ENCODE data around the gene ARHGAP28.

Gene ARHGAP28

GRCh38 chr18:6711467-6711866 lies 18.0 kb upstream of the ARHGAP28 start:
- Histone ChIP-seq H3F3A (ENCODE audit: control insufficient read depth, insufficient read depth) (no peaks in the 10 kb centered on the region), H3K27ac (ENCODE audit: low read depth, low read length) (no peak overlapping the region), H3K79me2 (ENCODE audit: control insufficient read depth, low read length) (no peaks in the 10 kb centered on the region), H3K27me3 (ENCODE audit: control insufficient read depth, low read length) (no peaks in the 10 kb centered on the region), H3K4me2 (ENCODE audit: low read length) (no peak overlapping the region), H3K9me2 (replicated peaks; ENCODE audit: control insufficient read depth, low read length) (no peaks in the 10 kb centered on the region), H3K36me3 (ENCODE audit: control insufficient read depth, low read length) (no peaks in the 10 kb centered on the region), H3K4me1 (ENCODE audit: control insufficient read depth, low read length) (no peaks in the 10 kb centered on the region), H3K9me3 (ENCODE audit: control insufficient read depth, insufficient read depth, low read length) (no peaks in the 10 kb centered on the region), H4K20me1 (ENCODE audit: control insufficient read depth, insufficient read depth, low read depth, low read length) (no peaks in the 10 kb centered on the region), H3K4me3 (ENCODE audit: low read length) (no peak overlapping the region)
- no peak for TF ChIP-seq EZH2phosphoT487 (IDR thresholded peaks at IDR 0.05; ENCODE audit: borderline replicate concordance, low read length)
- no peak for TF ChIP-seq CTCF (IDR thresholded peaks at IDR 0.05; ENCODE audit: low read depth, low read length, poor library complexity, severe bottlenecking)

DNA sequence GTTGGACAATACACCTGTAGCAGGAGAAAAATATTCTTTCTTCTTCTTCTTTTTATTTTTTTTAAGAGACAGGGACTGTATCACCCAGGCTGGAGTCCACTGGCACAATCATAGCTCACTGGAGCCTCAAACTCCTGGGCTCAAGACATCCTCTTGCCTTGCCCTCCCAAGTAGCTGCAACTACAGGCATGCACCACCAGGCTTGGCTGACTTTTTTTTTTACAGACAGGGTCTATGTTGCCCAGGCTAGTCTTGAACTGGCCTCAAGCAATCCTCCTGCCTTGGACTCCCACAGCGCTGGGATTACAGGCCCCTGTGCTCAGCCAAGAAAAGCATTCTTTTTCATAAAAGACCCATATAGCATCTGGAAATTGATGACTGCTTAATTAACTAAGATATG lies 17.1 kb upstream of the ARHGAP28 start:
- Histone ChIP-seq H3F3A (ENCODE audit: control insufficient read depth, insufficient read depth) (no peaks in the 10 kb centered on the region), H3K27me3 (ENCODE audit: control insufficient read depth, low read length) (no peaks in the 10 kb centered on the region), H3K9me3 (ENCODE audit: control insufficient read depth, insufficient read depth, low read length) (no peaks in the 10 kb centered on the region), H3K4me1 (ENCODE audit: control insufficient read depth, low read length) (no peaks in the 10 kb centered on the region), H4K20me1 (ENCODE audit: control insufficient read depth, insufficient read depth, low read depth, low read length) (no peaks in the 10 kb centered on the region), H3K9me2 (replicated peaks; ENCODE audit: control insufficient read depth, low read length) (no peaks in the 10 kb centered on the region), H3K27ac (ENCODE audit: low read depth, low read length) (no peak overlapping the region), H3K79me2 (ENCODE audit: control insufficient read depth, low read length) (no peaks in the 10 kb centered on the region), H3K4me2 (ENCODE audit: low read length) (no peak overlapping the region), H3K4me3 (ENCODE audit: low read length) (no peak overlapping the region), H3K36me3 (ENCODE audit: control insufficient read depth, low read length) (no peaks in the 10 kb centered on the region)
- no peak for TF ChIP-seq EZH2phosphoT487 (IDR thresholded peaks at IDR 0.05; ENCODE audit: borderline replicate concordance, low read length)

- Histone ChIP-seq H3K27me3 (ENCODE audit: control insufficient read depth, low read length) (no peaks in the 10 kb centered on the region), H3K27ac (ENCODE audit: low read depth, low read length) (no peak overlapping the region), H4K20me1 (ENCODE audit: control insufficient read depth, insufficient read depth, low read depth, low read length) (no peaks in the 10 kb centered on the region), H3K4me3 (ENCODE audit: low read length) (no peak overlapping the region), H3K36me3 (ENCODE audit: control insufficient read depth, low read length) (no peaks in the 10 kb centered on the region), H3F3A (ENCODE audit: control insufficient read depth, insufficient read depth) (no peaks in the 10 kb centered on the region), H3K4me2 (ENCODE audit: low read length) (no peak overlapping the region), H3K9me2 (replicated peaks; ENCODE audit: control insufficient read depth, low read length) (no peaks in the 10 kb centered on the region), H3K4me1 (ENCODE audit: control insufficient read depth, low read length) (no peaks in the 10 kb centered on the region), H3K9me3 (ENCODE audit: control insufficient read depth, insufficient read depth, low read length) (no peaks in the 10 kb centered on the region), H3K79me2 (ENCODE audit: control insufficient read depth, low read length) (no peaks in the 10 kb centered on the region)
- no peak for TF ChIP-seq CTCF (IDR thresholded peaks at IDR 0.05; ENCODE audit: low read depth, low read length, poor library complexity, severe bottlenecking)
- no peak for TF ChIP-seq EZH2phosphoT487 (IDR thresholded peaks at IDR 0.05; ENCODE audit: borderline replicate concordance, low read length)
These were observed 15.5 kb upstream of the ARHGAP28 start for GRCh38 chr18:6714010-6714409.

DNA sequence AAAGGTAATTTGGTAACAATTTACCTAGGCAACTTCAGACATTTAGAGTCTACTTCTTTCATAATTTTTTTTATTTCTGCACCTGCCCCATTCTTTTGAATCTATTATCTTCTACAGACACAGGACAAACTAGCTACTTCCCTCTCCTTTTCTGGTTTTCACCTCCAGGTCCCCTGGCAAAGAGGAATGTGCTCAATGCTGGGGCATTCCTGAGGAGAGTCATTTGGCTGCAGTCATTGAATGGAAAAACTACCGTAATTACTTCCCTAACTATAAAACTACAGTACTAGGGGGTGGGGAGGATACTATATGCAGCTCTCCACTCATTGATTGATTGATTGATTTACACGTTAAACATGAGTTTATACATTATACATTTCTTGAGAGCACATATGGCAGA lies 11.2 kb upstream of the ARHGAP28 start:
- no peak for TF ChIP-seq CTCF (IDR thresholded peaks at IDR 0.05; ENCODE audit: low read depth, low read length, poor library complexity, severe bottlenecking)
- no peak for TF ChIP-seq EZH2phosphoT487 (IDR thresholded peaks at IDR 0.05; ENCODE audit: borderline replicate concordance, low read length)

More for the DNA sequence above, 11.2 kb upstream of the ARHGAP28 start:
- H3K79me2 ChIP-seq (ENCODE audit: control insufficient read depth, low read length): no peaks in the 10 kb centered on the region
- H3K4me1 ChIP-seq (ENCODE audit: control insufficient read depth, low read length): no peaks in the 10 kb centered on the region
- H3K9me2 ChIP-seq (replicated peaks; ENCODE audit: control insufficient read depth, low read length): no peaks in the 10 kb centered on the region
- no peaks in the 10 kb centered on the region for H3K9me3 ChIP-seq (ENCODE audit: control insufficient read depth, insufficient read depth, low read length)
- no peak overlapping the region for H3K4me3 ChIP-seq (ENCODE audit: low read length)
- H3F3A ChIP-seq (ENCODE audit: control insufficient read depth, insufficient read depth): no peaks in the 10 kb centered on the region
- H3K36me3 ChIP-seq (ENCODE audit: control insufficient read depth, low read length): no peaks in the 10 kb centered on the region
- no peak overlapping the region for H3K4me2 ChIP-seq (ENCODE audit: low read length)
- H4K20me1 ChIP-seq (ENCODE audit: control insufficient read depth, insufficient read depth, low read depth, low read length): no peaks in the 10 kb centered on the region
- H3K27ac ChIP-seq (ENCODE audit: low read depth, low read length): no peak overlapping the region
- no peaks in the 10 kb centered on the region for H3K27me3 ChIP-seq (ENCODE audit: control insufficient read depth, low read length)
